Astrocyte of the cerebellum (primary cell): ENCODE results near the gene WFDC2.

Source experiments
- DNase-seq: peaks from one replicate; pipeline ENCODE4 v3.0.0-alpha.2; 2011; ENCODE audit warnings: low read depth
- H3K4me3 ChIP-seq: 2 replicates; pipeline ENCODE4 v1.5.1; 2011; ENCODE audit warnings: mild to moderate bottlenecking, low read depth, low read length, moderate library complexity
- in situ Hi-C: cut with HindIII; loops from 2 replicates; pipeline ENCODE4 v1.10.0; 2017; ENCODE audit warnings: low sequenced_read_pairs
- TF ChIP-seq, protein P1 (sequence below): IDR thresholded peaks from 2 replicates; pipeline ENCODE4 v1.5.1; 2012; ENCODE audit warnings: low read length, low read depth, moderate library complexity, mild to moderate bottlenecking; ENCODE audit errors: missing control alignments

The WFDC2 gene

DNA sequence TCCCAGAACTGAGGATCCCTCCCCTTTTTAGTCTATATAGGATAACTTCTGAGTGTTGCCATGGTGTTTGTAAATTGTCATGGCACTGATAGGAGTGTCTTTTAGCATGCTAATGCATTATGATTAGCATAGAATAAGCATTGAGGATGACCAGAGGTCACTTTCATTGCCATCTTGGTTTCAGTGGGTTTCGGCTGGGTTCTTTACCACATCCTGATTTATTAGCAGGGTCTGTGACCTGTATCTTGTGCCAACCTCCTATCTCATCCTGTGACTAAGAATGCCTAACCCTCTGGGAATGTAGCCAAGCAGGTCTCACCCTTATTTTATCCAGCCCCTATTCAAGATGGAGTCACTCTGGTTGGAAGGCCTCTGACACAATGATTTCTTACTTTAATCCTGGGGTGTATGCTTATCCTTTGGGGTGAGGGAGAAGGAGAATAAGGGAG is 19.6 kb downstream of the WFDC2 start:
- in situ Hi-C loops = no loop called here
- DNase-seq = no peak
- TF ChIP-seq, protein P1, sequence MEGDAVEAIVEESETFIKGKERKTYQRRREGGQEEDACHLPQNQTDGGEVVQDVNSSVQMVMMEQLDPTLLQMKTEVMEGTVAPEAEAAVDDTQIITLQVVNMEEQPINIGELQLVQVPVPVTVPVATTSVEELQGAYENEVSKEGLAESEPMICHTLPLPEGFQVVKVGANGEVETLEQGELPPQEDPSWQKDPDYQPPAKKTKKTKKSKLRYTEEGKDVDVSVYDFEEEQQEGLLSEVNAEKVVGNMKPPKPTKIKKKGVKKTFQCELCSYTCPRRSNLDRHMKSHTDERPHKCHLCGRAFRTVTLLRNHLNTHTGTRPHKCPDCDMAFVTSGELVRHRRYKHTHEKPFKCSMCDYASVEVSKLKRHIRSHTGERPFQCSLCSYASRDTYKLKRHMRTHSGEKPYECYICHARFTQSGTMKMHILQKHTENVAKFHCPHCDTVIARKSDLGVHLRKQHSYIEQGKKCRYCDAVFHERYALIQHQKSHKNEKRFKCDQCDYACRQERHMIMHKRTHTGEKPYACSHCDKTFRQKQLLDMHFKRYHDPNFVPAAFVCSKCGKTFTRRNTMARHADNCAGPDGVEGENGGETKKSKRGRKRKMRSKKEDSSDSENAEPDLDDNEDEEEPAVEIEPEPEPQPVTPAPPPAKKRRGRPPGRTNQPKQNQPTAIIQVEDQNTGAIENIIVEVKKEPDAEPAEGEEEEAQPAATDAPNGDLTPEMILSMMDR = no peak
- H3K4me3 ChIP-seq = no peak overlapping the region

DNA sequence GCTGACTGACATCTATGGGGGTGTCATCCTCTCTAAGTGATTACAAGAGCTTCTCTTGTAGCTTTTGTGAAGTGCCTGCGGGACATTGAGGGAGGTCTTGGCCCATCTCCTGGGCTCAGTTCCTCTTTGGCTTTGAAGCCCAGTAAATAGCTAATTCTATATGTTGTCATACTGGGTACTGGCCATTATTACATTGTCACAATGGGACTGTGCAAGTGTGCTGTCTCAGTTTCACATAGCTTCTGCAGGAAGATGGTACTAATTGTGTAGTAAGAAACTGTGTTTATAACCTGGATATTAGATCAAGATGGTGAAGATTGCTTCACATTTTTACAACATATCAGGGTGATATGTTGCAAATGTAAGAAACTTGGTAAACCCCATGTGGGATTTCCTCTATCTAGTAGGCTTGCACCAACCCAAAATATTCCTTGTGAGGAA is 26.0 kb downstream of the WFDC2 start:
- no peak for DNase-seq
- TF ChIP-seq, protein P1 = no peak
- in situ Hi-C loops = no loop called here
- no peak overlapping the region for H3K4me3 ChIP-seq

DNA sequence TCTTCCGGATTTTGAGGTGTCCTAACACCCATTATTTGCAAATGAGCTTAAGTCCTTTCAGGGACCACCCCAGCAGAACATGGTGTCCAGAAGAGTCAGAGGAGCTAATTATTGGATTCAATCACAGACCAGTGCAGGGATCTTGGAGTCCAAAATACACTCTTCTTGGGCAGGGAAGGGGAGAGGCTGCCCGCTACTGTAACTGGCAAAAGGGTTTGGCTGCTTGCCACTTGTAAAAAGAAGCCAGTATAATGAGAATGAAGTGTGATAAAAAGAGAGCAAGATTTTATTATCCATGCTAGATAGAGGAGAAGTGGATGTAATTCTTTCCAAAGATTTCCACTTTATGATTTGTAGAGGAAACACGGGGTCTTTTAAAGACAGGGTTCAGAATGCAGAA is 26.6 kb downstream of the WFDC2 start:
- in situ Hi-C loops = no loop called here
- no peak for DNase-seq
- no peak overlapping the region for H3K4me3 ChIP-seq
- TF ChIP-seq, protein P1 = no peak

DNA sequence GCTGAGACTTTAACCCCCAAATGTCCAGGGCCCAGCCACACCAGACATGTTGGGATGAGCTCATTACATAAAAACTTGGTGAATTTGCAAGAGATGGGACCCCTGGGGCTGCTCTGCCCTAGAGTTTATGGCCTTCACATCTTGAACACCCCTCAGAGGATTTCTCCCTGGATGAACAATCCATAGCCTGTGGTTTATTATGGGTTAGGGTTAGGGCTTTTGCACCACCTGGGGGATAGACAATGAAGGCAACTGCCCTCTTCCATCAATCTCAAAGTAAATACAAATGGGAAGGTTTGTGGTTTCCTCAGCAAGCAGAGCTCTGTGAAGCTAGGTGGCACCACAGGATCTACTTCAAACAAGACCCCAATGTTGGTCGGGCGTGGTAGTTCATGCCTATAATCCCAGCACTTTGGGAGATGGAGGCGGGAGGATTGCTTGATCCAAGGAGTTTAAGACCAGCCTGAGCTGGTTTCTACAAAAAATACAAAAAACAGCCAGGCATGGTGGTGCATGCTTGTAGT is 28.5 kb downstream of the WFDC2 start:
- DNase-seq = no peak
- H3K4me3 ChIP-seq = no peak overlapping the region
- TF ChIP-seq, protein P1 = no peak
- in situ Hi-C loops = no loop called here

DNA sequence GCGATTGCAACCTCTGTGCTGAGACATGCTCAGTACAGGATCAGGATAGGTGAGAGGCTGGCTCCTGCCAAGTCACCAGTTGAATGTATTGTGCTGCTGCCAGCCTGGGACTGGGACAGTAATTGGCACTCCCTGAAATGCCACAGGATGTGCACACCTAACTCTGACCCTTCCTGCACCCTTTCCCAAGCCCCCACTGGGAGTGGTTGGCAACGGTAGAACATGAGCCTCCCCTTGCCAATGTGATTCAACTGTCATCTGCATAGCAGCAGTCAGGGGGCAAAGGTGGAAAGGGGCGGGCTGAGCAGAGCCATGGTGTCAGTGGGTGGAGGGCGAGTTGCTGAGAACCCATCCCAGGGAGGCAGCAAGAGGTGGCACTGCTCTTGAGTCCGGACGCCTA is 30.5 kb downstream of the WFDC2 start:
- in situ Hi-C loops = no loop called here
- no peak for DNase-seq
- H3K4me3 ChIP-seq = no peak overlapping the region
- TF ChIP-seq, protein P1 = no peak

DNA sequence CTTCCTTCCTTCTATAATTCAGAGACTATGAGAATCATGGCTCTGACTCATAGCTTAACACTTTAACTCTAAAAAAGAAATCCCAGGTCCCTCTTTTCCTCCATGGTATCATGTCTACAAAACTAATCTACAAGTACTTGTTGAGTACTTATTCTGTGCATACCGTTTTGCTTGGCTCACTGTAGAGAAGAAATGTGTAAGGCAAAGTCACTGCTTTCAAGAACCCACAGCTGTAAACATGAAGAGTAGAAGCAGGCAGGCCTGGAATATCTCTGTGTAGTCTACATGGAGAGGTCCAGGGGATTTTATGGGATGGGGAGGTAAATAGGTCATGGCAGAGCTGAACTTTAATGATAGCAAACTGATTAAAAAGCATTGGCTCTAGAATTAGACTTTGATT is 32.0 kb downstream of the WFDC2 start:
- TF ChIP-seq, protein P1 = no peak
- DNase-seq = no peak
- in situ Hi-C loops = no loop called here

More for the DNA sequence above, 32.0 kb downstream of the WFDC2 start:
- no peak overlapping the region for H3K4me3 ChIP-seq
